Endothelial cell of umbilical vein (primary cell): ENCODE measurements around the gene RAB1A. TPM values are rescaled to one million over a fixed set of nuclear protein-coding genes. Genes with fewer than 3 reads are reported as not detected.

Experiments
- BruUV-seq: library from RNA; stranded (reverse); fragments of 400-500 nt; replicated peaks from 2 replicates; lab custom pipeline; 2021; lab: Mats Ljungman, UMichigan
- CTCF ChIA-PET: fragments of 300-600, 350-600 bp; sonication (Branson Sonifier 250); formaldehyde crosslinking; loops from one replicate; lab custom pipeline; 2021; ENCODE audit warnings: antibody characterized with exemption, inconsistent platforms; lab: Charles Lee
- POLR2A ChIA-PET: fragments of 300-600, 350-600 bp; sonication (Branson Sonifier 250); formaldehyde crosslinking; loops from one replicate; lab custom pipeline; 2021; ENCODE audit warnings: antibody characterized with exemption, inconsistent platforms; lab: Charles Lee
- DNase-seq: peaks from one replicate; pipeline ENCODE4 v3.0.0-alpha.2; 2011; ENCODE audit warnings: low read depth, low spot score
- FAIRE-seq: peaks from 2 replicates; lab custom pipeline; 2011; peaks lifted over from hg19 to GRCh38; lab: Jason Lieb, UNC
- H2AFZ ChIP-seq: 2 replicates; pipeline ENCODE4 v1.6.0; 2012; ENCODE audit warnings: low read depth, low read length, control low read depth, inconsistent platforms
- H3K27ac ChIP-seq: 2 replicates; pipeline ENCODE4 v1.5.1; 2011; ENCODE audit warnings: low read depth, mild to moderate bottlenecking, control low read depth, low read length, moderate library complexity; ENCODE audit not compliant: insufficient read depth
- H3K27me3 ChIP-seq, 2 experiments: 2 replicates each; pipeline versions ENCODE4 v1.6.0 to v1.6.1; 2011; ENCODE audit warnings: low read length in 2 of 2, mixed read lengths in 1 of 2; ENCODE audit not compliant: control insufficient read depth in 2 of 2, insufficient read depth in 2 of 2
- H3K36me3 ChIP-seq, 2 experiments: 2 replicates in 1 of 2; 3 replicates in 1 of 2; pipeline ENCODE4 v1.5.1; 2011; ENCODE audit warnings: low read length in 2 of 2, mild to moderate bottlenecking in 1 of 2, moderate library complexity in 1 of 2; ENCODE audit not compliant: control insufficient read depth in 2 of 2, insufficient read depth in 2 of 2; ENCODE audit errors: extremely low read depth in 1 of 2
- H3K4me1 ChIP-seq: 3 replicates; pipeline ENCODE4 v1.5.1; 2011; ENCODE audit warnings: mild to moderate bottlenecking, low read length; ENCODE audit not compliant: control insufficient read depth, insufficient read depth; ENCODE audit errors: extremely low read depth
- H3K4me2 ChIP-seq: 2 replicates; pipeline ENCODE4 v1.6.1; 2011; ENCODE audit warnings: low read length, control low read depth, mixed read lengths; ENCODE audit not compliant: insufficient read depth
- H3K4me3 ChIP-seq, 3 experiments: fragments of 200-600 bp in 1 of 3; sonication (generic), shearing (Covaris generic) in 1 of 3; replicated peaks in 1 of 3; 2 replicates each; pipeline ENCODE4 v1.5.1; 2011 to 2016; ENCODE audit warnings: control low read depth in 3 of 3, low read length in 3 of 3, mild to moderate bottlenecking in 2 of 3, inconsistent platforms in 1 of 3, low read depth in 1 of 3, moderate library complexity in 1 of 3; ENCODE audit not compliant: insufficient read depth in 1 of 3
- H3K79me2 ChIP-seq: 2 replicates; pipeline ENCODE4 v1.6.0; 2012; ENCODE audit warnings: low read length, inconsistent platforms; ENCODE audit not compliant: control insufficient read depth, insufficient read depth
- H3K9ac ChIP-seq: replicated peaks from 2 replicates; pipeline ENCODE3; 2011; ENCODE audit warnings: low read length, control low read depth; ENCODE audit not compliant: insufficient read depth; ENCODE audit errors: extremely low read depth
- H3K9me1 ChIP-seq: replicated peaks from 3 replicates; pipeline ENCODE4 v1.6.0; 2011; ENCODE audit warnings: mild to moderate bottlenecking, low read length; ENCODE audit not compliant: control insufficient read depth, insufficient read depth; ENCODE audit errors: extremely low read depth
- H3K9me3 ChIP-seq: replicated peaks from 2 replicates; pipeline ENCODE4 v1.5.1; 2012; ENCODE audit warnings: low read length, inconsistent platforms; ENCODE audit not compliant: control insufficient read depth, insufficient read depth
- H4K20me1 ChIP-seq: replicated peaks from 2 replicates; pipeline ENCODE3; 2011; ENCODE audit warnings: mild to moderate bottlenecking, low read length; ENCODE audit not compliant: control insufficient read depth, insufficient read depth; ENCODE audit errors: extremely low read depth
- CTCF ChIP-seq, 2 donors: IDR thresholded peaks; 1 replicate in 1 of 2; 2 replicates in 1 of 2; pipeline ENCODE4 v1.5.1; 2011; ENCODE audit warnings: low read length in 2 of 2, mild to moderate bottlenecking in 2 of 2, moderate library complexity in 2 of 2, control low read depth in 1 of 2, inconsistent platforms in 1 of 2, low read depth in 1 of 2; ENCODE audit not compliant: insufficient read depth in 1 of 2; ENCODE audit errors: extremely low read depth in 1 of 2
- EZH2 ChIP-seq: IDR thresholded peaks from 2 replicates; pipeline ENCODE4 v1.6.1; 2012; ENCODE audit warnings: borderline replicate concordance, low read depth, mild to moderate bottlenecking, moderate library complexity, low read length, inconsistent platforms; ENCODE audit not compliant: severe bottlenecking
- FOS ChIP-seq: IDR thresholded peaks from 2 replicates; pipeline ENCODE4 v1.6.1; 2011; ENCODE audit warnings: mild to moderate bottlenecking, low read length, moderate library complexity, borderline replicate concordance; ENCODE audit not compliant: insufficient read depth
- JUN ChIP-seq: IDR thresholded peaks from 2 replicates; pipeline ENCODE4 v1.6.1; 2011; ENCODE audit warnings: borderline replicate concordance, low read depth; ENCODE audit not compliant: insufficient read length, insufficient read depth
- MYC ChIP-seq: IDR thresholded peaks from one replicate; pipeline ENCODE4 v1.6.1; 2011; ENCODE audit warnings: mild to moderate bottlenecking, low read depth, low read length
- POLR2A ChIP-seq: IDR thresholded peaks from 2 replicates; pipeline ENCODE4 v1.6.1; 2012; ENCODE audit warnings: low read depth, mild to moderate bottlenecking, control low read depth, low read length
- POLR2AphosphoS5 ChIP-seq: IDR thresholded peaks from 2 replicates; pipeline ENCODE4 v1.6.1; 2012; ENCODE audit warnings: low read depth, mild to moderate bottlenecking, control low read depth, low read length, moderate library complexity; ENCODE audit not compliant: insufficient read depth
- dilution Hi-C: fragments of 300-500 bp; cut with MboI; formaldehyde crosslinking; loops from one replicate; pipeline ENCODE4 v1.15.0; 2019; ENCODE audit warnings: low sequenced_read_pairs; ENCODE audit not compliant: extremely low pct_ligation_motif_present
- intact Hi-C: fragments of 100-400 bp; cut with micrococcal nuclease; formaldehyde crosslinking; loops from one replicate; pipeline ENCODE4 v1.10.0; 2022
- polyA plus RNA-seq, 4 experiments: library from polyadenylated mRNA; depleted of rRNA in 3 of 4; stranded (reverse) in 3 of 4; unstranded in 1 of 4; fragments of >200 nt; gene quantifications; 2 replicates each; pipeline versions ENCODE4 v1.2.1 to v1.2.3, GENCODE V29; 2011 to 2012; ENCODE audit warnings: missing spikeins in 1 of 4
- total RNA-seq: library from RNA; stranded (reverse); gene quantifications from 2 replicates; pipeline ENCODE4 v1.2.3, GENCODE V29; 2021
- TF ChIP-seq, protein P1 (sequence below): IDR thresholded peaks from 2 replicates; pipeline ENCODE4 v1.6.1; 2011; ENCODE audit not compliant: insufficient read depth, insufficient read length

Gene RAB1A
- total and polyA plus RNA-seq, 2 donors (not counting 3 experiments of a cell fraction or from before 2014, with no cell fraction given), result 121 to 176 TPM

DNA sequence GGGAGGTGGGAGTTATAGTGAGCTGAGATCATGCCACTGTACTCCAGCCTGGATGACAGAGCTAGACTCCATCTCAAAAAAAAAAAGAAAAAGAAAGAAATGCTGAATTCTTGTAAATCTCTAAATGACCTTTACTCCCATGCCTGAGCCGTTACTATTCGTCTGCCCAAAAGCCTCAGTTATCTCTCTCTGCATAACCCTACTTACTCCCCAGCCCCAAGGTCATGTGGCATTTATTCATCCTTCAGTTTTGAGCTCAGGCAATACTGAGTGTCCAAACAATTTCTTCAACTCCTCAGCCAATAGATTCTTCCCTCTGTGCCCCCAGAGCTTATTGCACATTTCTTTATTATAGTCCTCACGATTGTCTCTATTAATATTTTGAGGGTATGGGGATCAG, 28.8 kb downstream of the RAB1A start:
- Histone ChIP-seq H3K9ac (no peak overlapping the region), H3K27ac (no peak overlapping the region), H3K27me3 (no peaks in the 10 kb centered on the region), H3K79me2 (peaks cover 68% of the 10 kb centered on the region), H2AFZ (no peak overlapping the region), H4K20me1 (peaks cover 8% of the 10 kb centered on the region), H3K4me2 (no peak overlapping the region), H3K9me3 (no peaks in the 10 kb centered on the region), H3K36me3 (peaks cover 5 to 10% of the 10 kb centered on the region in 2 experiments), H3K4me1 (peaks cover 3% of the 10 kb centered on the region), H3K9me1 (no peaks in the 10 kb centered on the region), H3K4me3 (no peak overlapping the region)
- BruUV-seq, result no TSS peak
- POLR2A ChIA-PET, result interaction anchor here (0.6 kb wide), 2 partner anchors 17 to 29 kb away, joined by 3 to 4 read pairs; partner anchors contain the start of gene RAB1A
- intact Hi-C loops (no loop called here), dilution Hi-C loops (no loop called here)
- TF ChIP-seq EZH2 (no peak), MYC (no peak), JUN (no peak), FOS (no peak), POLR2AphosphoS5 (no peak), CTCF (IDR thresholded peaks at IDR 0.05; ENCODE audit: extremely low read depth in 1 of 2, insufficient read depth in 1 of 2, low read depth in 1 of 2, low read length in 2 of 2) (no peak), POLR2A (no peak)
- TF ChIP-seq, protein P1, sequence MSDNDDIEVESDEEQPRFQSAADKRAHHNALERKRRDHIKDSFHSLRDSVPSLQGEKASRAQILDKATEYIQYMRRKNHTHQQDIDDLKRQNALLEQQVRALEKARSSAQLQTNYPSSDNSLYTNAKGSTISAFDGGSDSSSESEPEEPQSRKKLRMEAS, result no peak
- CTCF ChIA-PET, result interaction anchor here (0.8 to 1.0 kb wide), 2 partner anchors 12 to 68 kb away, joined by 3 read pairs; no protein-coding TSS in a partner anchor
- FAIRE-seq (no peak), DNase-seq (no peak)
